ENCODE results near the gene MRPS18A.

MRPS18A gene

DNA sequence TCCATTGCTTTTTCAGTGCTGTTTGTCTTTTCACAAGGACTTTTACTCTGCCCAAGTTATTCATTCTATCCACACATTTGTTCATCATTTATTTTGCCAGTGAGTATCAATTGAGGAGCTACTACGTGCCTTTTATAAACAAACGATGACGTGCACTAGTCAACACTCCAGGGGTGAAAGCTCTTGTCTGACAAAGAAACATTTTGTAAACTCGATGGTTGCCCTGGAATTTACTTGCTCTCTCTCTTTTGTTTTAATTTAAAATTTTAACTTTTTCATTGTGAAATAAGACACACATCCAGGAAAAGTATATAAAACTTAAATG is 8.3 kb upstream of the MRPS18A start:
- no peak for DNase-seq

DNA sequence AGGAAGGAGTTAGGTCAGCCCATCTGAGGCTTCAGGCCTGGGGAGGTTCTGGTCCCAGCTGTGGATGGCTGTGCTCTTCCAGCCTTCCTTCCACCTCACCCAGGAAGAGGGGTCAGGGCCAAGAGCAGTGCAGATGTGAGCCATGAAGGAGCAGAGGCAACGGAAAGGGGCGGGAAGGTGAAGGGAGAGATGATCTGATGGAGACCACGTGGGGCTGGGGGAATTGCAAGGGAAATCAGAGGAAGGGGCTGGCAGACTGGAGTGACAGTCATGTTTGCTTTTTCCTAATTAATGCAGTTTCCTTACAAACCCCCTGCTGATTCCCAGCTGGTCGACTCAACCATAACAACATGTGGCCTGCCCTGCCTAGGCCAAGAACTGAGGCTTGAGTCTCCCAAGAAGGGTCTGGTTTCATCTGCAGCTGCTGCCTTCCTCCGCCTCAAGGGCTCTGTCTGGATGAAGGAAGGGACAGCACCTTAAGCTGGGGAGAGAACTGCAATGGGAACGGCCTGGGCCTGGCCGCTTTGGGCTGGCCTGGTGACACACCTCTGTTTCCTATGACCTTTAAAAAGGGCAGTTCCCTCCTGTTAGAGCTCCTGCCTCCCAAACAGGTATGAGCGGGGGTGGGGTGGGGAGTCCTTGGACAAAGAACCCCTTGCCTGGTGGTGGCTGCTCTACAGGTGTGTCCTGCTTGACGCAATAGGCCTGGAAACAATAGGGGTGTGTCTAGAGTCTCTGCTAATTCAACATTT is 7.8 kb upstream of the MRPS18A start:
- DNase-seq: no peak

DNA sequence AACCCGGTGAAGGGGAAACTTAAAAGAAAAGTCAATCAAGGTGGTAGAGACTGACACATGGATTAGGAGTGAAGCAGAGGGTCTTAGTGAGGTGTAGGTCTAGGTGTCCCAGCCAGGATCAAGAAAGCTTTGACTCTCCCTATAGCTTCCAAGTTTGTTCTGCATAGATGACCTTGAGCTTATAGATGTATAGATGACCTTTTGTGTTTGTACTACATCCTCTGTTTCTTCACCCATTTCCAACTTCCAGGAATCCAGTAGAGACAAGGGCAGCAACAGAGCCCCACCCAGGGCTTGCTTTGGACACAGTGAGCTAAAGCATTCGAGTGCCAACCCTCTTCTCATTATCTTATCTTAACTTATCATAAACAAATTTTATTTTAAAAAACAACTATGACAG is 1.8 kb upstream of the MRPS18A start:
- DNase-seq: no peak

DNA sequence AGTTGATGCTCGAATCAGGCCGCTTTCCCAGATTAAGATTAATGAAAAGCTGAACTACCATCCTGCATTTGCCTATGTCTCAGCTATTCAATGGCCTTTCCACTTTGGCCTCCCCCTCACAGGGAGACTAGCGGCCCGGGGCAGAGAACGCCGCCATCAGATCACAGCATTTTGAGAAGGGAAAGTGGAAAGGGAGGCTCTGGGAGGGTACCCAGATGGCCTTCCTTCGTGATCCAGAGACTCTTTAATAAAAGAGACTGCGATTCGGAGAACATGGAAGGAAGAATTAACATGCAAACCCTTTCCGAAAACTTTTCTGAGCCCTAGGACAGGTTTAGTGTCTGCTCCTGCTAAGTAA is 533 bp downstream of the MRPS18A start:
- no peak for DNase-seq

DNA sequence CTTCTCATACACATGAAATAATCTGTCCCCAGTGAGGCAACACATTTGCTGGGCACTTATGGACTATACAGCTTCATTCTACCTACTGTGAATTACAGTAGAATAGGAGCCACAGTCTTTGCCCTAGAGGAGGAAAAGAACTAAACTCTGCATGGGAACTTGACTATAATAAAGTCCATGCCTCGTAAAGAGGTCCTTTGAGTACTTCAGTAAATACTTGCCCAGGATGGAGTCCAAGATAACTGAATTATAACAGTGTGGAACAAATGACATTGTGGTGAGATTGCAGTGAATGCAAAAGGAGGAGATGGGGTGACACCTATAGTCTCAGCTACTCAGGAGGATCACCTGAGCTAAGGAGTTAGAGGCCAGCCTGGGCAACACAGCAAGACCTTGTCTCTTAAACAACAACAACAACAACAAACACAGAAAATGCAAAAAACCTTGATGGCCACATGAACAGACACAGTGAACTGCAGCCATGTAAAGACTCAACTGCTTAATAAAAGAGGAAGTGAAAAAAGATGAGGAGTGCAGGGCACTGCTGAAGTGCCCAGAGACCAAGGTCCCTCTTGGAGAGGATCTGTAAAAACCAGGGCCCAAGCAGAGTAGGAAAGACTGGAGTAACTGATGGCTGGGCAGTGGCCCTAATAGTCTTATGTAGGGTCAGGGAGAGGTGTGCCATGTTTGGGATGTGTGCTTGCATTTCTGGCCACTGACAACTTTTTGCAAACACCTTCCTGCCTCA is 3.7 kb downstream of the MRPS18A start:
- DNase-seq: no peak

DNA sequence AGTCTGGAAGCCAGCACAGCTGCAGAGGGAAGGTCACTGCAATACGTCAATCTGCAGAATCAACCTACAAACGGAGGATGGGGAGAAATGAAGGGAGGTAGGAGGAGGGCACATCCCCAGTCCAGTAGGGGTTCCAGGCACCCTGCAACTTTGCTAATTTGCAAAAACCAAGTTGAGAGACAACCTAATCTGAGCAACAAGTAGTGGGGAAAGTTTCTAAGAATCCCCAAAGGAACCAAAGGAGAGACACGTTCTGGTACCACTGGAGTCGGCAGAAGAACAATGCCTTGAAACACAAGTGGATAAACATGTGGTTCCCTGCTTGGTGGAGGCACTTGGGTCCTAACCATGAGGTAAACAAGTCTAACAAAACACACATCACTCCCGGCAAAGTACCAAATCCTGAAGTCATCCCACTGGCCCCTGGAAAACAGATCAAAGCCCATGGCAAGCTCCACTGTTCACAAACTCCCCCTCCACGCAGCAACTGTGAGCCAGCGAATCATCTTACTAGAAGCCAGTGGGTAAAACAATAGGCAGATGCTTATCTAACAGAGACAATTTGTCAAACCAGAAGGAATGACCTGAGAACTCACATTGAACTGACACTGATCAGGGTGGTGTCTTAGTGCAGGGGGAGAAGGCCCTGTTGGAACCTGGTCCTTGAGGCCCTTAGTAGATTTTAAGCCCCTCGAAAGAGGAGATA is 4.7 kb downstream of the MRPS18A start:
- no peak for DNase-seq

DNA sequence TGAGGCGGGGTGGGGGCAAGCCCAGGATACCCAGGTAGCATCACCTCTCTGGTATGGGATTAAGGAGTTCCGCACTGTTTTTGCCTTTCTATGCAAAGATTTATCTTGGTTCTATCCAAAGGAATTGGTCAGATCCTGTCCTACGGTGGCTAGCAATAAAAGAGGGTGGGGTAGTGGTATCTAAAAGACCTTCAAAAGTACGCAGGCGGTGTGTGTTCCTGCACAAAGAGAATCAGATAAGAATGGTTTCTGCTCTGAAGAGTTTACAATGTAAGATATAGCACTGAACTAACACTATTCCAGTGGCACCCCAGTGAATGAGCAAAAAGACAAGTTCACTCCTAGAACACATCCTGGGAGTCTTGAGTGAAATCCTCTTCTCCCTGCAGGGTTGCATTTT is 6.3 kb downstream of the MRPS18A start:
- DNase-seq: no peak

DNA sequence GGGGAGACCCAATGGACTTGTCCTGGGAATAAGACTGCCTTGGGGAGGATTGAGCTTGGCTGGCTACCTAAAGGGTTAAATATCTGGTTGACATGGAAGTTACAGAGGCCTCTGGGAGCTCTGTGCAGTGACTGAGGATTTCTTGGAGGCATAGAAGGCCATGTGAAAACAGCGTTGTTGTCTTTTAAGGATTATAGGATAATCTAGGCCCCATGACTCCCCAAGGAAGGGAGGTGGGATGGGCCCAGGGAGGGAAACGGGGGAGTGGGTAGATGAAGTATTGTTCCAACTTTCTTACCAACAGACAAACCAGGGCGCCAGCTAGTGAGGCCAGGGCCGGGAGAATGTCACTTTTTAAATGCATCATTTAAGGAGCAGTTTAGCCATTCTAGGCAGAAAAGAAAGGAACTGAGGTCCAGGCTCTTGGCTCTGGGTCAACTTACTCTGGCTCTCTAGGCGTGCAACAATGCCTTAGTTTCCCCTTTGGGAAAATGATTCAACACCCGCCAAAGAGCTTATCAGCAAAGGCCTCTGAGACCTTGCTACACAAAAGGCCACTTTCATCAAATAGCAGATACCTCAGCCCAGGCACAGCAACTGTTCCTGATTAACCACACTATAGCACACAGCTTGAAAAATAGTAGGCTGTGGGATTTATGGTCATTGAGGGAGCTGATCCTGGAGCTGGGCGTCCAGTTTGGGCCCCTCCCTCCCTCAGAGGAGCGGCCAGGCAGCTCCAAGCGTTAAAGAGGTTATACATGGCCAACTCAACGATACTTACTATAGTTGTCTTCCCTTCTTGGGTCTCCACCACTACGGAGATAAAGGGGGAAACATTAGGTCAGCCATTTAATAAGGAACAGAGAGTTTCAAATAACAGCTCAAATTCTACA is 7.0 kb downstream of the MRPS18A start:
- no peak for DNase-seq

DNA sequence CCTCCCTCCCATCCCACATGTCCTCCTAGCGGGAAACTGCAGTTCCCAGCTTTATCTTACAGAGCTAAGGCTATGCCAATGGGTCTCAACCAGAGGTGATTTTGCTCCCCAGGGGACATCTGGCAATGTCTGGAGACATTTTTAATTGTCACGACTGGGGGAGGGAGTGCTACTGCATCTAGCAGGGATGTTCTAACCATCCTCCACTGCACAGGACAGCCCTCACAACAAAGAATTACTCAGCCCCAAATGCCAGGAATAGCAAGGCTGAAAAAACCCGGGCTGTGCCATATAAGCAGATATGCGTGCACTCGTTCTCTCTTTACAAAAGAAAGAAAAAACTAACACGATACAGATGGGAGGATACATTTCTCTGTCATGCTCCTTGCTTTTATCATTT is 8.5 kb downstream of the MRPS18A start:
- no peak for DNase-seq

DNA sequence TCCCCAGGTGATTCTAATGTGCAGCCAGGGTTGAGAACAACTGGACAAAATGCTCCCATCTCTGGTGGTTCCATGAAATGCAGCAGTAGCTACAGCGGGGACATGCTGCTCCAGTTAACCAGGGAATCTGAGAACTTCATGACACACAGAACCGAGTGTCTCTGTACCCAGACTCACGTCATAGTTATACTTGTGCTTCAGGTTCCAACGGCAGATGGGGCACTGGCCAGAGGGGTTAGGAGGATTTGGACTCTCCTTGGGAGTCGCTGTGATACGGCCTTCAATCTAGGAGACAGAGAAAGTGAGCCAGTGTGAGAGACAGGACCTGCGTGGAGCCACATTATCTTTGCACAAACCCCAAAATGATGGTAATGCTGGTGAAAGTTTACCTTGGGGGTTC is 9.2 kb downstream of the MRPS18A start:
- no peak for DNase-seq

DNA sequence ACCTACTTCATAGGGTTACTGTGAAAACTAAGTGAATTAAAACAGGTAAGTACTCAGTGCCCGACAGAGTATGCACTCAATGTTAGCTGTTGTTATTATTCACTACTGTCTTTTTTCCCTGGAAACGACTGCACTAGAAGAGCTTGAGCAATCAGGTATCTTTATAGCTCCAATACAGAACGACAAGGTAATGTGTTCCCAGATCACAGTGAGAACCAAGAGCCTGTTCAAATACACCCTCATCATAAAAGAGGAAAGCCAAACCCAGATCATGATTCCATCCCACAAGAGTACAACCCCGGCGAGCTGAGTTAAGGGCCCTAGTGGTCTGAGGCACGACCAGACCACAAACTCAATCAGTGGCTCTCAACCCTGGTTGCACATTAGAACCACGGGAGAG is 9.8 kb downstream of the MRPS18A start:
- no peak for DNase-seq

DNA sequence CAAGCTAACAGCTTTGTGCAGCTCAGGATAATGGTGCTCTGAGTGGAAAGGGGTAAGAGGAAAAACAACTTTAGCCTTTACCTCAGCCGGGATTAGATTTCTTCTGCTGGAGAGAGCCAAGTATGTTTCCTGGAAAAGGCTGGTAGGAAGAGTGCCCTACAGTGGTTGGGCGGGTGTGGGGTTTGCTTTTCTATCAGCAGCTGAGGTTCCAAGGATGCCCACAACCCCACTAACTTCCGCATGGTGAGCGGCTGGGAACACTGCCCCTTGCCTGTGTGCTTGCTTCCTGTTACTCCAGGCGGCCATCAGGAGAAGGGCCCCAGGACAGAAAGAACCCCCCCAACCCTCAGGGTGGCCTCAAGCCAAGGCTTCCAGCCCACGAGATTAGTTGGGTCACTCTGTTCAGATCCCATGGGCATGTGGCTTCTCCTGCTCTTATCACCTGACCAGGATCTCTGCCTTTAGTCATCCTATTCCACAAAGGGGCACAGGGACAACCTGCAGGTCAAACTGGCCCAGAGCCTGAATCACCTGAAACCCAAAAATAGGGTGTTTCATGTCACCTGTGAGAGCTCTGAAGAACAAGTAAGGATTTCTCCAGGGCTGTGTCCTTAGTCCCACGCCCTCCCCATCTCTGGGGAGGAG is 10.5 kb downstream of the MRPS18A start:
- no peak for DNase-seq

DNA sequence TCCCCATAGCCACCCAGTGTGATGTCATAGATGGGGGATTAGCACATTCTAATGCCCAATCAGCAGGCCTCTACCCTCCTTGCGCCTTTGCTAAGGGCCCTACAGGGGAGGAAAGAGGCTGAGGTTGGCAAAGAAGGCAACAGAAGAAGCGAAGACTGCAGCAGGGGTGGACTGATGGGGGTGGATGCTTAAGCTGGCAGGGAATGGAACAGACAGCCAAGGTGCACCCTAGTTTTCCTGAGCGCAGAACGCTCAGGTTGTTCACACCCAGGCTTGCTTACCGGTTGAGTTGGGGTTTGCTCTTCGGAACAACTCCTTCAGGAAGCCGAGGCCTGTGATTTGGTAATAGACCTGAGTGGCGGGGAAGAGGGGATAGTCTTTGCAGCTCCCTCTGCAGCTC is 12.7 kb downstream of the MRPS18A start:
- no peak for DNase-seq

DNA sequence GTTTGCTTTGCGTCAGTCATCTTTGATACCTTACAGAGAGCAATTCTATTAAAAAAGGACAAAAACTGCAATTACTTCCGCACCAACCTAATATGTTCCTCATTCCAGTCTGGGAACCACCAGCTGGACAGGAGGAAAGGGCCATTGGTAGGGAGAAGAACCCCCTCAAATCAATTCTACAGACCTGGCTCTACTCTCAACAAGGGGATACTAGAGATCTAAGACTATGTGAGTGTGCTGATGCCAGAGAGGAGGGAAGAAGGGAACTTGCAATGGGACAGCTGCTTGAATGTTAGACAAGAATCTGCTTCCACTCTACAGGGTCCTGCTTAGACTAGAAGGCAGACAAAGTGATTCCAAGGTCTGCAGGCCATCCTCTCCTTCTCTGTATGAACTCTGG is 13.3 kb downstream of the MRPS18A start:
- no peak for DNase-seq

DNA sequence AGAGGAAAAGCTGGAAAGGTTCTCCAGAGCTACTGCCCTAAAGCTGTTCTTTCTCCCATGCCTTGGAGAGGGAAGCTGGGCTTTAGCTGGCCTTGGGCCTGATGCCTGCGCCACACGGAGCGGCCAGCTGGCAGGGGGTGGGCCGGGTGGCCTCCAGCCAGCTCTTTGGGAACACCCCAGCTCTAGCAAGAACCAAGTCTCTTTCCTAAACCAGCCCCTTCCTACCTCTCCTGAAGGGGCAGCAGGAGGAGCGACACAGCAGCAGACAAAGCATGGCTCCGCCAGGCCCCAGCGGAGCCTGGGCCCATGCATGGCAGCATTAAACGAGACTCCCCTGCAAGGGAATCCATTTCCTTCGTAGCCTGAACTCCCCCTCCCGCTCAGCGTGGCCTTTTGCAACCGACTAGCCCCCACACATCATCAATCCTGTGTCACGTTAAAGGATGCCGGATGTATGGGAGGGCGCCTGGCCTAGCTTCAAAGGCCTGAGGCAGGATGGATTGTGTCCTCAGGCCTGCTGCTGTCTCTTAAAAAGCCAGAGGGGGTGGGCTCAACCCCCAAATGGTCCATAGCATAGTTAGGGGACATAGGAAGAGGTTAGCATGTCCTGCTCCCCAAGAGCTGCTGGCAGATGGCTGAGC is 14.0 kb downstream of the MRPS18A start:
- DNase-seq: no peak

DNA sequence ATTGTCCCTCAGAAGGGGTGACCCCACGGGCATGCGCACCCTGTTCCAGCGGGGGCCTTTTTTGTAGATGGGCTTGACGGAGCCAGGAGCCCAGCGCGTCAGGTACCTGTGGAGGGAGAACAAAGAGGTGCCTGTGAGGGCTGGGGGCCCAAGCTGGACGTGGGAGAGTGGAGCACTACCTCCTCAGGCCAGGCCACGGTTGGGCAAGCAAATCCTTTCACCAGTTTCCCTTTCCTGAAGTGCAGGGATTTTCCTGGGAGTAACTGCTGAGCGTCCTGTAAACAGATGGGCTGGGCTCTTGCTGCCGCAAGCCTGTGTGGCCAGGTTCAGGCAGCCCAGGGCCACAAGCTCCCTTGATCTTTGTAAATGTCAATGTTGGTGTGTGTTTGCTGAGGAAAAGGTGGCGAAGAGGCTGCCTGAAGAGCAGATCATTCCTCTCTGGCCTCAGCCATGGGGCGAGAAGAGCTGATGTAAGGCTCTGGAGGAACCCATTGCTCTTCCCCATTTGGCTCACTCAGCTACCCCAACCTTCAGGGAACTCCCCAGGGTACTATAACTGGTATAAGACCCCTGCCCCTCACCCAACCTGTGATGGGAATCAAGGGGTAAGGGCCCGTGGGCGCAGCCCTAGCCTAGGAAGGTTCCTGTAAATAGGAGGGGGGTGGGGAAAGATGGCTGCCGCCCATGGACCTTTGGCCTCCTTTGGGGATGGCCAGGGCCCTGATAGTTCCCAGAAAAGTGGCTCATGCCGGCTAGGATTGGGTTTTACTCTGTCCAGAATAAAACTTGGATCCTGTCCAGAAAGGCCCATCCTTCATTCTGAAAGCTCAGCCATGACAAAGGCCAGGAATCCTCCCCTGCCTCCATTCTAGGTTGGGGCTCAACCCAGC is 15.5 kb downstream of the MRPS18A start:
- DNase-seq: no peak

DNA sequence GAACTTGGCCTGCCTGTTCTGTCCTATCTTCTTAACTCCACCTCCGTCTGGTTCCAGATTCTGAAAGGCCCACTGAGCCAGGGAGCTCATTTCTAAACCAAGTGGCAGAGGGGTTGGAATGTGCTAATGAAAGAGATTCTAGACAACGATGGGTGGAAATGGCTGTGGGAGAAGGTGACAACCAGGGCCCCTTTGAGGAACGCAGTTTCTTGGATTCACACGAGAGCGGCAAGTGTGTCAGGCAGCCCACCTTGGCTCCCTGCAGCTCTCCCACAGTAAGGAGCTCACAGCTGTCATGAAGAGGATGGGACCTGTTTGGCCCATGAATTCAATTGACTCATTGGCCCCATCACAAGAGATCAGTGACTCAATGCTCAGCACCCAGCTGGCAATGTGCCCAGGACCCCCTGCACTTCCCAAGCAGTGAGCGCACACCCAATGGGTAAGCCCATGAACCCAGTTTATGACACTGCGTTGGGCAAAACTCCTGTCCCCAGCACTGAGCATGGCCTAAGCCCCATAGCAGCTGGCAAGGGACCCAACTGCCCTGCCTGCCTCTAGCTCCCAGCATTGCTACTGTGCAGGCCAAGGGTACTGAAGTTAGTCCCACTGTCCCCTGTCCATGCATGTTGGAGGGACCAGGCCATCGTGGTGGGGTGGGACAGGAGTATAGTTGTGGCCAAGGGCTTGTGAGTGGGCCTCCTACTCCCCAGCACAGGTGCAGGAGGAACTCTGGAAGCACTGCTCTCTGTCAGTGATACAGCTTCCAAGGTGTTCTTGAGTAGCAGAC is 16.4 kb downstream of the MRPS18A start:
- DNase-seq: no peak

DNA sequence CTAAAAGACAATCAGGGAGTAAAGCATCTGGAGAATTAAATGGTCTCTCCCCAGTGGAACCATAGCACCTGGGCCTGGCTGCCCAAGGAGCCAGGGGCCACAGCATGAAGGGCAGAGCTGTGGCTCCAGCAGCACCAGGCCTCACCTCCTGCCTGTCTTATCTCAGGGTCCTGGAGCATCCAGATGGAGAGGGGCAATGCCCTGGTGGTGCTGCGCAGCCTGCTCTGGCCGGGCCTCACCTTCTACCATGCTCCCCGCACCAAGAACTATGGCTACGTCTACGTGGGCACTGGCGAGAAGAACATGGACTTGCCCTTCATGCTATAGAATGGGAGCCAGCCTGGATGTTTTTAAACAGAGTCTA is 17.0 kb downstream of the MRPS18A start:
- no peak for DNase-seq

DNA sequence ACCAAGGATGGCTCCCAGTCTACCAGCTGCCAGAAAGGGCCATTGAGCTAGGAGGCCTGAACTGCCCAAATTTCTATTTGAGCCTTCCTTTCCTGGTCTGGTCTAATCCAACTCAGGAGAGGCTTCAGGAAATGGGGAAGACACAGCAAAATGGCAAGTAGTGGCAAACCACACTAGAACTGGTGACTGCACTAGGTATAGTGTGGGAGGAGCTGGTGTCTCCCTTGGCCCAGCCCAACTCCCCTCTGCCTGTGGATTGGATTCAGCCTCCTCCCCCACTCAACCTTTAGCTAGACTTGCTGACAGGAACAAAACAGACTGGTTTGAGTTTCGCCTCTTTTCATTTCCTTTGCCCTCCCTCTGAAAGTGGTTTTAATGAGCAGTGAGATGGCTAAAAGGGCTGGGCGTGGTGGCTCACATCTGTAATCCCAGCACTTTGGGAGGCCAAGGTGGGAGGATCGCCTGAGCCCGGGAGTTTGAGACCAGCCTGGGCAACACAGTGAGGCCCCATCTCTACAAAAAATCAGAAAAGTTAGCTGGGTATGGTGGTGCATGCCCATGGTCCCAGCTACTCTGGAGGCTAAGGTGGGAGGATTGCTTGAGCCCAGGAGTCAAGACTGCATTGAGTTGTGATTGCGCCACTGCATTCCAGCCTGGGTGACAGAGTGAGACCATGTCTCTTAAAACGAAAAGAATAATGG is 17.5 kb downstream of the MRPS18A start:
- peak in 1 of 2 donors; percentile 15 for DNase-seq

Measured in stimulated activated CD4-positive, alpha-beta T cell treated with anti-CD3 and anti-CD28 coated beads, Interleukin-2, amount 100 ng/mL, for 24 hours (primary cell).